A673 (cell line): ENCODE data around the gene IL11RA.

Source experiments
- EZH2 ChIP-seq: fragments of 200-600 bp; sonication (generic); IDR thresholded peaks from 2 replicates; pipeline ENCODE4 v1.6.1; 2017; ENCODE audit warnings: borderline replicate concordance, low read depth, mild to moderate bottlenecking, mixed read lengths, antibody characterized with exemption, low read length; ENCODE audit not compliant: poor library complexity, severe bottlenecking
- TF ChIP-seq, protein P1 (sequence below): fragments of 300-800, 200-600 bp; sonication (generic); conservative IDR thresholded peaks from 2 replicates; pipeline ENCODE4 v1.5.1; 2017; ENCODE audit warnings: low read depth, mild to moderate bottlenecking, antibody characterized with exemption, low read length, moderate library complexity, mixed read lengths

- TF ChIP-seq, protein P1, sequence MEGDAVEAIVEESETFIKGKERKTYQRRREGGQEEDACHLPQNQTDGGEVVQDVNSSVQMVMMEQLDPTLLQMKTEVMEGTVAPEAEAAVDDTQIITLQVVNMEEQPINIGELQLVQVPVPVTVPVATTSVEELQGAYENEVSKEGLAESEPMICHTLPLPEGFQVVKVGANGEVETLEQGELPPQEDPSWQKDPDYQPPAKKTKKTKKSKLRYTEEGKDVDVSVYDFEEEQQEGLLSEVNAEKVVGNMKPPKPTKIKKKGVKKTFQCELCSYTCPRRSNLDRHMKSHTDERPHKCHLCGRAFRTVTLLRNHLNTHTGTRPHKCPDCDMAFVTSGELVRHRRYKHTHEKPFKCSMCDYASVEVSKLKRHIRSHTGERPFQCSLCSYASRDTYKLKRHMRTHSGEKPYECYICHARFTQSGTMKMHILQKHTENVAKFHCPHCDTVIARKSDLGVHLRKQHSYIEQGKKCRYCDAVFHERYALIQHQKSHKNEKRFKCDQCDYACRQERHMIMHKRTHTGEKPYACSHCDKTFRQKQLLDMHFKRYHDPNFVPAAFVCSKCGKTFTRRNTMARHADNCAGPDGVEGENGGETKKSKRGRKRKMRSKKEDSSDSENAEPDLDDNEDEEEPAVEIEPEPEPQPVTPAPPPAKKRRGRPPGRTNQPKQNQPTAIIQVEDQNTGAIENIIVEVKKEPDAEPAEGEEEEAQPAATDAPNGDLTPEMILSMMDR = peak; percentile 98
- TF ChIP-seq EZH2 = no peak
Observed at GRCh38 chr9:34701023-34701768, 49.2 kb downstream of the IL11RA start.
